HepG2 (cell line): Measurements from ENCODE around the gene POP5.

Experiments used
- ZKSCAN5 ChIP-seq: sonication (generic); formaldehyde crosslinking; IDR thresholded peaks from 2 replicates; pipeline ENCODE4 v1.5.1; 2020; ENCODE audit warnings: mild to moderate bottlenecking, missing genetic modification reagents
- ZNF570 ChIP-seq: sonication (generic); formaldehyde crosslinking; IDR thresholded peaks from 2 replicates; pipeline ENCODE4 v1.4.0; 2020; ENCODE audit warnings: mild to moderate bottlenecking, missing genetic modification reagents, borderline replicate concordance

GRCh38 chr12:120598674-120599463 lies 17.7 kb upstream of the POP5 start:
- TF ChIP-seq ZNF570 (no peak), ZKSCAN5 (no peak)
